Smooth muscle cell (in vitro differentiated cells): ENCODE data around the gene ERC1. TPM values are rescaled to one million over a fixed set of nuclear protein-coding genes. Genes with fewer than 3 reads are reported as not detected.

Experiments used
- DNase-seq: peaks from one replicate; lab custom pipeline; 2025; ENCODE audit not compliant: unreplicated experiment; lab: John Stamatoyannopoulos, UW
- H2AFZ ChIP-seq: fragments of 200-600 bp; sonication (generic); 2 replicates; pipeline ENCODE4 v1.6.0; 2016; ENCODE audit warnings: antibody characterized with exemption, low read depth, mild to moderate bottlenecking
- H3F3A ChIP-seq: fragments of 200-600 bp; sonication (generic); 2 replicates; pipeline ENCODE4 v1.6.0; 2017; ENCODE audit warnings: antibody characterized with exemption, low read depth
- H3K27ac ChIP-seq: fragments of 200-600 bp; sonication (generic); 2 replicates; pipeline ENCODE4 v1.5.1; 2016; ENCODE audit warnings: low read depth, mild to moderate bottlenecking
- H3K27me3 ChIP-seq: fragments of 200-600 bp; sonication (generic); 2 replicates; pipeline ENCODE4 v1.6.1; 2016; ENCODE audit warnings: low read depth, mild to moderate bottlenecking
- H3K36me3 ChIP-seq: fragments of 200-600 bp; sonication (generic); 2 replicates; pipeline ENCODE4 v1.5.1; 2016; ENCODE audit warnings: low read depth
- H3K4me1 ChIP-seq: fragments of 200-600 bp; sonication (generic); 2 replicates; pipeline ENCODE4 v1.5.1; 2016; ENCODE audit warnings: low read depth
- H3K4me2 ChIP-seq: fragments of 200-600 bp; sonication (generic); 2 replicates; pipeline ENCODE4 v1.6.0; 2016; ENCODE audit warnings: mild to moderate bottlenecking
- H3K4me3 ChIP-seq: fragments of 200-600 bp; sonication (generic); 2 replicates; pipeline ENCODE4 v1.5.1; 2016; ENCODE audit warnings: mild to moderate bottlenecking
- H3K79me2 ChIP-seq: fragments of 200-600 bp; sonication (generic); 2 replicates; pipeline ENCODE4 v1.6.0; 2016; ENCODE audit warnings: low read depth, mild to moderate bottlenecking
- H3K9ac ChIP-seq: fragments of 200-600 bp; sonication (generic); 2 replicates; pipeline ENCODE4 v1.6.0; 2016; ENCODE audit warnings: low read depth
- H3K9me3 ChIP-seq: fragments of 200-600 bp; sonication (generic); replicated peaks from 2 replicates; pipeline ENCODE4 v1.5.1; 2016; ENCODE audit warnings: low read depth
- H4K20me1 ChIP-seq: fragments of 200-600 bp; sonication (generic); 2 replicates; pipeline ENCODE4 v1.6.0; 2016; ENCODE audit warnings: low read depth
- WGBS: methylation state at CpG from one replicate; pipeline ENCODE4 v1.1.7; 2016; ENCODE audit warnings: low lambda C conversion rate; 5-methylcytosine and 5-hydroxymethylcytosine counted together
- polyA plus RNA-seq: library from polyadenylated mRNA; unstranded; fragments of >200 nt; fragmentation: Nextera tagmentation; extraction: Ambion mirVana; gene quantifications from 2 replicates; pipeline ENCODE4 v1.2.1, GENCODE V29; 2016
- total RNA-seq: library from RNA; depleted of rRNA; stranded (reverse); fragments of >200 nt; gene quantifications from 2 replicates; pipeline ENCODE4 v1.2.3, GENCODE V29; 2014
- TF ChIP-seq, protein P1 (sequence below): fragments of 200-600 bp; sonication (generic); IDR thresholded peaks from 2 replicates; pipeline ENCODE4 v1.5.1; 2017; ENCODE audit warnings: borderline replicate concordance, mild to moderate bottlenecking, antibody characterized with exemption; ENCODE audit not compliant: insufficient read depth, poor library complexity, severe bottlenecking

The ERC1 gene
- total and polyA plus RNA-seq, 2 experiments from 2014 or later: 13.8 to 17.6 TPM

DNA sequence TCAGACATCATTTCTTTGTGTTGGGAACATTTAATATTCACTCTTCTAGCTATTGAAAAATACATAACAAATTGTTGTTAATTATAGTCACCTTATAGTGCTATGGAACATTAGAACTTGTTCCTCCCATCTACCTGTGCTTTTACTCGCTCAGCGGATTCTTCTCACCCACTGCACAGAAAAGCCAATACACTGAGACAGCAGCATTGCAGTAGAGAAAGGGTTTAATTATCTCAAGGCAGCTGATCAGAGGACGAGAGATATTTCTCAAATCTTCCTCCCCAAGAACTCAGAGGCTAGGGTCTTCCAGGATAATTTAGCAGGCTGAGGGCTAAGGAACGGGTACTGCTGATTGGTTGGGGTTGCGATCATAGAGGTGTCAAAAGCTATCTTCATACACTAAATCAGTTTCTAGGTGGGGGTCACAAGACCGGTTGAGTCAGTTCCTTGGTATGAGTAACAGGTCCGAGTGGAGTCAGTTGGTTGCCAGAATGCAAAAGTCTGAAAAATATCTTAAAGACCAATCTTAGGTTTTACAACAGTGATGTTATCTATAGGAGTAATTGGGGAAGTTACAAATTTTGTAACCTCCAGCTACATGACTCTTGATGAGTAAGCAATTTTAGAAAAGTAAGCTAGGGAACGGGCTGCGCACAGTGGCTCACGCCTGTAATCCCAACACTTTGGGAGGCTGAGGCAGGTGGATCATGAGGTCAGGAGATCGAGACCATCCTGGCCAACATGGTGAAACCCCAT, 430.2 kb downstream of the ERC1 start:
- TF ChIP-seq, protein P1, sequence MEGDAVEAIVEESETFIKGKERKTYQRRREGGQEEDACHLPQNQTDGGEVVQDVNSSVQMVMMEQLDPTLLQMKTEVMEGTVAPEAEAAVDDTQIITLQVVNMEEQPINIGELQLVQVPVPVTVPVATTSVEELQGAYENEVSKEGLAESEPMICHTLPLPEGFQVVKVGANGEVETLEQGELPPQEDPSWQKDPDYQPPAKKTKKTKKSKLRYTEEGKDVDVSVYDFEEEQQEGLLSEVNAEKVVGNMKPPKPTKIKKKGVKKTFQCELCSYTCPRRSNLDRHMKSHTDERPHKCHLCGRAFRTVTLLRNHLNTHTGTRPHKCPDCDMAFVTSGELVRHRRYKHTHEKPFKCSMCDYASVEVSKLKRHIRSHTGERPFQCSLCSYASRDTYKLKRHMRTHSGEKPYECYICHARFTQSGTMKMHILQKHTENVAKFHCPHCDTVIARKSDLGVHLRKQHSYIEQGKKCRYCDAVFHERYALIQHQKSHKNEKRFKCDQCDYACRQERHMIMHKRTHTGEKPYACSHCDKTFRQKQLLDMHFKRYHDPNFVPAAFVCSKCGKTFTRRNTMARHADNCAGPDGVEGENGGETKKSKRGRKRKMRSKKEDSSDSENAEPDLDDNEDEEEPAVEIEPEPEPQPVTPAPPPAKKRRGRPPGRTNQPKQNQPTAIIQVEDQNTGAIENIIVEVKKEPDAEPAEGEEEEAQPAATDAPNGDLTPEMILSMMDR: no peak
- Histone ChIP-seq H3K4me1 (no peaks in the 10 kb centered on the region), H3K9ac (no peak overlapping the region), H3F3A (no peaks in the 10 kb centered on the region), H2AFZ (no peak overlapping the region), H3K9me3 (no peaks in the 10 kb centered on the region), H3K27me3 (no peaks in the 10 kb centered on the region), H3K27ac (no peak overlapping the region), H3K4me3 (no peak overlapping the region), H3K79me2 (no peaks in the 10 kb centered on the region), H3K36me3 (peaks cover 2% of the 10 kb centered on the region), H3K4me2 (no peak overlapping the region), H4K20me1 (no peaks in the 10 kb centered on the region)
- 95% methylated on average over 11 of the region's 11 CpGs for WGBS
- no peak for DNase-seq

DNA sequence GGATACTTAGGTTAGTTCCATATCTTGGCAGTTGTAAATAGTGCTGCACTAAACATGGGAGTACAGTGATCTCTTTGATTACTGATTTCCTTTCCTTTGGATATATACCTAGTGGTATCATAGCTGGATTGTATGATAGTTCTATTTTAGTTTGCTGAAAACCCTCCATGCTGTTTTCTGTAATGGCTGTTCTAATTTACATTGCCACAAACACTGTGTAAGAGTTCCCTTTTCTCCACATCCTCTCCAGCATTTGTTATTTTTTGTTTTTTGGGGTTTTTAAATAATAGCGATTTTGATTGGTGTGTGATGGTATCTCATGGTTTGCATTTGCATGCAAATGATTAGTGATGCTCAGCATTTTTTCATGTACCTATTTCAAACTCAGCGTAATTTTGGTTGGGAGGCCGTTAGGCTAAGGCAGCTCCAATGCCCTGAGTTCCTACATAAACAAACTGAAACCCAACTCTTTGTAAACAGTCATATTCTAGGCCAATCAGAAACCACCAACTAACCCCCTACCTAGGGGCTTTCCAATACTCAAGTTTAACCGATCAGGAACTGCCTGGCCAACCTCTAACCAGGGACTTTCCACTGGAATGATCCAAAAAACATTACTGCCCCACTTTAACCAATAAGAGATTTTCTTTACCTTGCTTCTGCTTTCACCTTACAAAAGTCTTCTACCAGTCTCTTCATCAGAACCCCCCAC, 431.7 kb downstream of the ERC1 start:
- peaks cover 2% of the 10 kb centered on the region for H3K36me3 ChIP-seq
- H3K4me2 ChIP-seq: no peak overlapping the region
- no peak overlapping the region for H3K27ac ChIP-seq
- H4K20me1 ChIP-seq: no peaks in the 10 kb centered on the region
- no peak overlapping the region for H3K4me3 ChIP-seq
- no peak overlapping the region for H2AFZ ChIP-seq
- no peaks in the 10 kb centered on the region for H3F3A ChIP-seq
- 95% methylated on average over 4 of the region's 4 CpGs for WGBS
- DNase-seq: no peak
- TF ChIP-seq, protein P1: no peak
- H3K9ac ChIP-seq: no peak overlapping the region
- no peaks in the 10 kb centered on the region for H3K9me3 ChIP-seq
- H3K27me3 ChIP-seq: no peaks in the 10 kb centered on the region
- no peaks in the 10 kb centered on the region for H3K4me1 ChIP-seq
- no peaks in the 10 kb centered on the region for H3K79me2 ChIP-seq

DNA sequence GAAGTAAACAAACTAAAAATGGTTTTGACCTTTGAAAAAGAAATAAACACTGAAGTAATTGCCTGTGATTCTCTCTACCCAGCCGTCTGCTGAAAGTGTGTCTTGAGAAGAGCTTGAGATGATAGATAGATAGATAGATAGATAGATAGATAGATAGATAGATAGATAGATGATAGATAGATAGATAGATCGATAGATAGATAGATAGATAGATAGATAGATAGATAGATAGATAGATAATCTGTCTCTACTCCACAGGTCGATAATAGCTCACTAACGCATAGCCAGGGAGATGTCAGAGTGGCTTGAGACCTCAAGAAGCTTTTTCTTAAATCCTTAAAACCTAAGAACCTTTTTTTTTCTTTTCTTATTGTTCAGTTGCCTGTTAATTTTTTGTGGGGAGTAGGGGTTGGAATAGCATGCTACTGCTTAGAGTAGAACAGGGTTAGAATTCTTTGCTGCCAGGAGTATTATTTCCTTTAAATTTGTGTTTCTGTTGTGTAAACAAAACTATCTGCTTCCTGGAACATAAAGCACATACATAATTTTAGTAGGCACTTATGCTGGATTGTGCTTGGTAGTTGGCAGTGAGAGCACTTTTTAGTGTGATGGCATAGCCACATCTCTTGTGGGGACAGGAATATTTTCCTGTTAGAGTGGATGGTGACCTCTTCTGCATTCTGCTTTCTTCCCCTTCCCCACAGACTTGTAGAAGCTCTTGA, 433.8 kb downstream of the ERC1 start:
- Histone ChIP-seq H3K27me3 (no peaks in the 10 kb centered on the region), H4K20me1 (no peaks in the 10 kb centered on the region), H3K9ac (no peak overlapping the region), H3K4me1 (no peaks in the 10 kb centered on the region), H3K27ac (no peak overlapping the region), H3K79me2 (no peaks in the 10 kb centered on the region), H3K4me3 (no peak overlapping the region), H3K36me3 (no peaks in the 10 kb centered on the region), H2AFZ (no peak overlapping the region), H3F3A (no peaks in the 10 kb centered on the region), H3K4me2 (no peak overlapping the region), H3K9me3 (no peaks in the 10 kb centered on the region)
- WGBS: 77% methylated on average over 4 of the region's 4 CpGs
- DNase-seq: no peak
- TF ChIP-seq, protein P1: no peak
